Duodenal mucosa (tissue), 2 donors: ENCODE data around the gene PRTG.

Experiments used
- H3K27ac ChIP-seq: one replicate; pipeline ENCODE4 v1.7.0; 2013; ENCODE audit warnings: low read depth, low read length
- H3K27me3 ChIP-seq, 2 donors: one replicate each; pipeline ENCODE4 v1.7.0; 2013; ENCODE audit warnings: low read length in 2 of 2, control low read depth in 1 of 2; ENCODE audit not compliant: insufficient read depth in 2 of 2, control insufficient read depth in 1 of 2
- H3K36me3 ChIP-seq, 2 donors: one replicate each; pipeline ENCODE4 v1.7.0; 2013; ENCODE audit warnings: low read length in 2 of 2, control low read depth in 1 of 2; ENCODE audit not compliant: insufficient read depth in 2 of 2, control insufficient read depth in 1 of 2
- H3K4me1 ChIP-seq, 2 donors: one replicate each; pipeline ENCODE4 v1.7.0; 2013; ENCODE audit warnings: low read length in 2 of 2, control low read depth in 1 of 2; ENCODE audit not compliant: insufficient read depth in 2 of 2, control insufficient read depth in 1 of 2
- H3K4me3 ChIP-seq, 2 donors: one replicate each; pipeline ENCODE4 v1.7.0; 2013; ENCODE audit warnings: low read length in 2 of 2, low read depth in 1 of 2
- H3K9ac ChIP-seq, 2 donors: one replicate each; pipeline ENCODE4 v1.7.0; 2013; ENCODE audit warnings: low read length in 2 of 2, low read depth in 1 of 2
- H3K9me3 ChIP-seq, 2 donors: one replicate each; pipeline ENCODE4 v1.7.0; 2013; ENCODE audit warnings: low read length in 2 of 2, control low read depth in 1 of 2; ENCODE audit not compliant: control insufficient read depth in 1 of 2

Gene PRTG

GRCh38 chr15:55673287-55673686 lies 69.7 kb downstream of the PRTG start:
- Histone ChIP-seq H3K27me3 (no peaks in the 10 kb centered on the region), H3K4me3 (no peak overlapping the region), H3K9ac (no peak overlapping the region), H3K27ac (no peak overlapping the region), H3K4me1 (no peaks in the 10 kb centered on the region), H3K36me3 (no peaks in the 10 kb centered on the region), H3K9me3 (no peaks in the 10 kb centered on the region)

- H3K4me1 ChIP-seq, result no peaks in the 10 kb centered on the region
- H3K36me3 ChIP-seq, result no peaks in the 10 kb centered on the region
- no peak overlapping the region for H3K9ac ChIP-seq
- no peaks in the 10 kb centered on the region for H3K27me3 ChIP-seq
- no peak overlapping the region for H3K4me3 ChIP-seq
- H3K9me3 ChIP-seq, result no peaks in the 10 kb centered on the region
- no peak overlapping the region for H3K27ac ChIP-seq
Observed at GRCh38 chr15:55669270-55669669, 73.7 kb downstream of the PRTG start.

- Histone ChIP-seq H3K27me3 (no peaks in the 10 kb centered on the region), H3K36me3 (no peaks in the 10 kb centered on the region), H3K9ac (no peak overlapping the region), H3K4me1 (no peaks in the 10 kb centered on the region), H3K4me3 (no peak overlapping the region), H3K9me3 (no peaks in the 10 kb centered on the region), H3K27ac (no peak overlapping the region)
Observed at GRCh38 chr15:55665605-55666227, 77.2 kb downstream of the PRTG start.

GRCh38 chr15:55661428-55661827 lies 81.5 kb downstream of the PRTG start:
- H3K9ac ChIP-seq, result no peak overlapping the region
- H3K27ac ChIP-seq, result no peak overlapping the region
- no peaks in the 10 kb centered on the region for H3K4me1 ChIP-seq
- no peaks in the 10 kb centered on the region for H3K27me3 ChIP-seq
- H3K4me3 ChIP-seq, result no peak overlapping the region
- no peaks in the 10 kb centered on the region for H3K36me3 ChIP-seq
- no peaks in the 10 kb centered on the region for H3K9me3 ChIP-seq

GRCh38 chr15:55660153-55660552 lies 82.8 kb downstream of the PRTG start:
- Histone ChIP-seq H3K4me1 (no peaks in the 10 kb centered on the region), H3K4me3 (no peak overlapping the region), H3K27me3 (no peaks in the 10 kb centered on the region), H3K9me3 (no peaks in the 10 kb centered on the region), H3K27ac (no peak overlapping the region), H3K9ac (no peak overlapping the region), H3K36me3 (no peaks in the 10 kb centered on the region)

- Histone ChIP-seq H3K4me1 (no peaks in the 10 kb centered on the region), H3K4me3 (no peak overlapping the region), H3K9me3 (no peaks in the 10 kb centered on the region), H3K27ac (no peak overlapping the region), H3K9ac (no peak overlapping the region), H3K36me3 (no peaks in the 10 kb centered on the region), H3K27me3 (no peaks in the 10 kb centered on the region)
Observed at GRCh38 chr15:55659481-55659880, 83.5 kb downstream of the PRTG start.

- Histone ChIP-seq H3K27me3 (no peaks in the 10 kb centered on the region), H3K4me1 (no peaks in the 10 kb centered on the region), H3K4me3 (no peak overlapping the region), H3K27ac (no peak overlapping the region), H3K9ac (no peak overlapping the region), H3K36me3 (no peaks in the 10 kb centered on the region), H3K9me3 (no peaks in the 10 kb centered on the region)
Observed at GRCh38 chr15:55658886-55659285, 84.1 kb downstream of the PRTG start.

- Histone ChIP-seq H3K27ac (no peak overlapping the region), H3K4me3 (no peak overlapping the region), H3K4me1 (no peaks in the 10 kb centered on the region), H3K36me3 (no peaks in the 10 kb centered on the region), H3K9me3 (no peaks in the 10 kb centered on the region), H3K27me3 (no peaks in the 10 kb centered on the region), H3K9ac (no peak overlapping the region)
Observed at GRCh38 chr15:55654561-55655031, 88.4 kb downstream of the PRTG start.

- H3K36me3 ChIP-seq, result no peaks in the 10 kb centered on the region
- H3K27ac ChIP-seq, result no peak overlapping the region
- H3K9ac ChIP-seq, result no peak overlapping the region
- H3K9me3 ChIP-seq, result no peaks in the 10 kb centered on the region
- H3K4me3 ChIP-seq, result no peak overlapping the region
- no peaks in the 10 kb centered on the region for H3K27me3 ChIP-seq
- no peaks in the 10 kb centered on the region for H3K4me1 ChIP-seq
Observed at GRCh38 chr15:55652909-55653495, 90.0 kb downstream of the PRTG start.

GRCh38 chr15:55652359-55652758 lies 90.6 kb downstream of the PRTG start:
- no peaks in the 10 kb centered on the region for H3K36me3 ChIP-seq
- H3K4me1 ChIP-seq, result no peaks in the 10 kb centered on the region
- H3K9ac ChIP-seq, result no peak overlapping the region
- no peak overlapping the region for H3K27ac ChIP-seq
- no peak overlapping the region for H3K4me3 ChIP-seq
- H3K9me3 ChIP-seq, result no peaks in the 10 kb centered on the region
- H3K27me3 ChIP-seq, result no peaks in the 10 kb centered on the region
